SH-SY5Y (cell line): ENCODE results near the gene NOL6.

Source experiments
- GATA2 ChIP-seq: IDR thresholded peaks from 2 replicates; pipeline ENCODE4 v1.6.1; 2011; ENCODE audit warnings: mild to moderate bottlenecking, low read depth, low read length
- GATA3 ChIP-seq: IDR thresholded peaks from 2 replicates; pipeline ENCODE4 v1.6.1; 2011; ENCODE audit warnings: low read depth, mild to moderate bottlenecking, low read length, moderate library complexity

DNA sequence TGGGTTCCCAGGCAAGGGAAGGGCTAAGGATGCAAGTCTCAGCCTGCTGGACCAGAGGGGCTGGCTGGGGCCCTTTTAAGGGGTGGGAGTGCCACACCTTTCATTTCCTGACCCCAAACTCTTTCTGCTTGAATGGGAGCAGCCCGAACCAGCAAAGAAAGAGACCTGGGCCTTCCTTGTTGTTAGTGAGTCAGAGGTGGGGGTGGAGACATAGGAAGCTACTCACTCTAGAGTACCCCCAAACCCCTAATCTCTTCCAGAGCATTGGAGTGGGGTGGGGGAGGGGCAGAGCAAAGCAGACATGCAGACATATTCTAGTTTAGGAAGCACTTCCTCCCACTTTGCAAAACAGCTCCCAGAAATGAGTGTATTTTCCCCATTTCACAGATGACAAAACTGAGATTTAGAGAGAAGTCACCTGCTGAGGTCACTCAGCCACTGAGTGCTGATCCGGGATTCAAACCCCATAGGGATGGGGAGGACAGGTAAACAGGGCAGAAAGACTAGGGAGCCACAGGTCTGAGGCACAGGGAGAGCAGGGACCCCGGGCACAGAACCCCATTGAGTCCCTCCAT is 20.4 kb downstream of the NOL6 start:
- TF ChIP-seq GATA2 (no peak), GATA3 (no peak)
